ENCODE measurements around the gene RSPH6A. TPM values are rescaled to one million over a fixed set of nuclear protein-coding genes. Genes with fewer than 3 reads are reported as not detected.

Gene RSPH6A
- total and polyA plus RNA-seq, 10 of the 15 experiments (the other 5 are each of a cell fraction or from before 2014, with no cell fraction given), result 0.03 to 0.41 (median 0.22) TPM; not detected in 4

GRCh38 chr19:45847663-45848062, 32.6 kb upstream of the RSPH6A start:
- no TSS peak for BruUV-seq (replicated peaks)
- intact Hi-C loops (cut with micrococcal nuclease; ENCODE audit: unreplicated experiment) (no loop called here), in situ Hi-C loops (cut with MboI) (no loop called here)
- Histone ChIP-seq H3K9me3 (replicated peaks; ENCODE audit: control insufficient read depth, insufficient read depth, low read length) (no peaks in the 10 kb centered on the region), H4K20me1 (ENCODE audit: control insufficient read depth, insufficient read depth) (no peaks in the 10 kb centered on the region), H3K36me3 (ENCODE audit: control insufficient read depth in 2 of 2, insufficient read depth in 2 of 2, low read length in 1 of 2) (peaks cover 30 to 34% of the 10 kb centered on the region in 2 experiments; a peak in 3 of 4 replicates), H3K27me3 (replicated peaks in 1 of 2; ENCODE audit: control insufficient read depth in 2 of 2, insufficient read depth in 2 of 2, low read length in 1 of 2) (no peaks in the 10 kb centered on the region), H3K27ac (ENCODE audit: control insufficient read depth, insufficient read depth) (no peak overlapping the region), H3K79me2 (ENCODE audit: control insufficient read depth, insufficient read depth, low read length) (no peaks in the 10 kb centered on the region), H3K4me2 (ENCODE audit: control insufficient read depth, insufficient read depth) (no peak overlapping the region), H2AFZ (ENCODE audit: control insufficient read depth, low read depth, low read length) (no peak overlapping the region), H3K4me1 (ENCODE audit: control insufficient read depth, insufficient read depth, low read length) (no peaks in the 10 kb centered on the region), H3K4me3 (no peak overlapping the region), H3K9ac (ENCODE audit: control insufficient read depth, insufficient read depth, low read length) (no peak overlapping the region)
- 99% methylated on average over 13 of the region's 13 CpGs for WGBS (ENCODE audit: insufficient coverage, insufficient replicate concordance, low lambda C conversion rate, missing lambda C conversion rate)
- POLR2A ChIA-PET, result interaction anchor here (0.6 kb wide), 1 partner anchor 30 kb away, joined by 3 read pairs; no protein-coding TSS in a partner anchor
- SMC1A ChIA-PET (ENCODE audit: uncharacterized antibody, unreplicated experiment), result no interaction called here
- CTCF ChIA-PET, result interaction anchor here (1.0 kb wide), 1 partner anchor 147 kb away, joined by 3 read pairs; the partner anchor contains the start of gene CCDC61
- RAD21 ChIA-PET (ENCODE audit: unreplicated experiment), result no interaction called here
- no peak for FAIRE-seq
- no peak for DNase-seq (ENCODE audit: low read depth, low spot score)
- no peak for ATAC-seq
- no peak for TF ChIP-seq BACH1 (IDR thresholded peaks at IDR 0.05; ENCODE audit: borderline replicate concordance)
- no peak for TF ChIP-seq ZNF384 (IDR thresholded peaks at IDR 0.05; ENCODE audit: borderline replicate concordance, low read depth, low read length)
- TF ChIP-seq SUZ12 (IDR thresholded peaks at IDR 0.05; ENCODE audit: unreplicated experiment), result no peak
- TF ChIP-seq NFIC (IDR thresholded peaks at IDR 0.05; ENCODE audit: low read depth, low read length), result no peak
- no peak for TF ChIP-seq CBX5 (IDR thresholded peaks at IDR 0.05; ENCODE audit: low read depth)
- no peak for TF ChIP-seq SREBF1 (IDR thresholded peaks at IDR 0.05; ENCODE audit: low read length)
- no peak for TF ChIP-seq USF1 (IDR thresholded peaks at IDR 0.05; ENCODE audit: borderline replicate concordance, extremely low read length, insufficient read depth, low read depth, low read length)
- no peak for TF ChIP-seq MTA3 (IDR thresholded peaks at IDR 0.05; ENCODE audit: borderline replicate concordance, low read length)
- TF ChIP-seq EP300 (IDR thresholded peaks at IDR 0.05; ENCODE audit: borderline replicate concordance in 1 of 2, control insufficient read depth in 1 of 2, low read depth in 2 of 2, low read length in 2 of 2), result no peak
- TF ChIP-seq PBX3 (IDR thresholded peaks at IDR 0.05; ENCODE audit: insufficient replicate concordance, low read depth, low read length), result no peak
- TF ChIP-seq TARDBP (IDR thresholded peaks at IDR 0.05; ENCODE audit: borderline replicate concordance), result no peak
- TF ChIP-seq ZNF274 (IDR thresholded peaks at IDR 0.05; ENCODE audit: insufficient read depth, insufficient read length), result no peak
- TF ChIP-seq CEBPZ (IDR thresholded peaks at IDR 0.05; ENCODE audit: low read depth, low read length), result no peak
- TF ChIP-seq ZNF687 (IDR thresholded peaks at IDR 0.05), result no peak
- no peak for TF ChIP-seq TAF1 (IDR thresholded peaks at IDR 0.05; ENCODE audit: borderline replicate concordance, low read depth, low read length)
